K562 (cell line): ENCODE measurements around the gene ACAD10. TPM values are rescaled to one million over a fixed set of nuclear protein-coding genes. Genes with fewer than 3 reads are reported as not detected.

ENCODE experiments used
- ATAC-seq: fragments of 200-7000 bp; cut with Tn5 transposase; 3 replicates; pipeline ENCODE4 v1.9.1; 2020; ENCODE audit warnings: moderate library complexity
- BruUV-seq: library from RNA; stranded (reverse); fragments of 400-500 nt; replicated peaks from 2 replicates; lab custom pipeline; 2021; lab: Mats Ljungman, UMichigan
- CTCF ChIA-PET: fragments of 300-600 bp; formaldehyde crosslinking; extraction: SDS; loops from one replicate; lab custom pipeline; 2021; ENCODE audit warnings: low intra/inter-chr PET ratio; lab: Yijun Ruan, JAX
- POLR2A ChIA-PET: fragments of 300-600, 350-650 bp; sonication (Branson Sonifier 250); formaldehyde crosslinking; extraction: SDS; loops from one replicate; lab custom pipeline; 2021; ENCODE audit warnings: antibody characterized with exemption, inconsistent platforms; lab: Yijun Ruan, JAX
- DNase-seq, 4 experiments: peaks; one replicate each; pipeline versions ENCODE4 v3.0.0 to v3.0.0-alpha.2; 2011 to 2018; ENCODE audit warnings: low spot score in 3 of 4, mixed read lengths in 3 of 4; ENCODE audit errors: extremely low read depth in 1 of 4
- FAIRE-seq: peaks from 2 replicates; lab custom pipeline; 2011; peaks lifted over from hg19 to GRCh38; lab: Jason Lieb, UNC
- H2AFZ ChIP-seq: 2 replicates; pipeline ENCODE4 v1.6.0; 2011; ENCODE audit warnings: low read depth, low read length, control low read depth, inconsistent platforms
- H3K27ac ChIP-seq: fragments of 200-600 bp; 3 replicates; pipeline ENCODE4 v1.8.0; 2011; ENCODE audit warnings: low read depth, mild to moderate bottlenecking, control low read depth, inconsistent platforms, low read length, moderate library complexity, mixed read lengths; ENCODE audit errors: extremely low read depth
- H3K27me3 ChIP-seq, 2 experiments: fragments of 300-600 bp in 1 of 2; 2 replicates in 1 of 2; 3 replicates in 1 of 2; pipeline versions ENCODE4 v1.6.0 to v1.8.0; 2011; ENCODE audit warnings: inconsistent platforms in 2 of 2, low read length in 2 of 2, mild to moderate bottlenecking in 1 of 2, mixed read lengths in 1 of 2, moderate library complexity in 1 of 2; ENCODE audit not compliant: control insufficient read depth in 2 of 2, insufficient read depth in 2 of 2
- H3K36me3 ChIP-seq: fragments of 300-600 bp; 3 replicates; pipeline ENCODE4 v1.8.0; 2011; ENCODE audit warnings: mild to moderate bottlenecking, low read length, inconsistent platforms; ENCODE audit not compliant: control insufficient read depth, insufficient read depth
- H3K4me1 ChIP-seq, 2 experiments: fragments of 200-600 bp in 1 of 2; replicated peaks in 1 of 2; 2 replicates in 1 of 2; 3 replicates in 1 of 2; pipeline versions ENCODE4 v1.5.1 to v1.8.0; 2011; ENCODE audit warnings: inconsistent platforms in 2 of 2, low read length in 2 of 2, mild to moderate bottlenecking in 1 of 2, mixed read lengths in 1 of 2, moderate library complexity in 1 of 2; ENCODE audit not compliant: control insufficient read depth in 2 of 2, insufficient read depth in 2 of 2
- H3K4me2 ChIP-seq: 2 replicates; pipeline ENCODE4 v1.6.1; 2011; ENCODE audit warnings: low read length, control low read depth, inconsistent platforms, mixed read lengths; ENCODE audit not compliant: insufficient read depth
- H3K4me3 ChIP-seq: fragments of 200-600 bp; sonication (generic), shearing (Covaris generic); 2 replicates; pipeline ENCODE4 v1.5.1; 2016; ENCODE audit warnings: control low read depth, inconsistent platforms
- H3K79me2 ChIP-seq: fragments of 200-600 bp; 3 replicates; pipeline ENCODE4 v1.8.0; 2011; ENCODE audit warnings: low read length, inconsistent platforms; ENCODE audit not compliant: control insufficient read depth, insufficient read depth
- H3K9ac ChIP-seq, 2 experiments: 2 replicates each; pipeline versions ENCODE4 v1.6.0 to v1.6.1; 2011; ENCODE audit warnings: low read depth in 2 of 2, low read length in 2 of 2, control low read depth in 1 of 2, inconsistent platforms in 1 of 2, mild to moderate bottlenecking in 1 of 2, mixed read lengths in 1 of 2; ENCODE audit not compliant: insufficient read depth in 1 of 2
- H3K9me1 ChIP-seq: one replicate; pipeline ENCODE4 v1.6.0; 2011; ENCODE audit warnings: inconsistent platforms, mild to moderate bottlenecking, low read length, moderate library complexity; ENCODE audit not compliant: control insufficient read depth, insufficient read depth
- H3K9me3 ChIP-seq: replicated peaks from 2 replicates; pipeline ENCODE4 v1.5.1; 2011; ENCODE audit warnings: low read depth, low read length, inconsistent platforms; ENCODE audit not compliant: control insufficient read depth, insufficient read depth
- H4K20me1 ChIP-seq: replicated peaks from 2 replicates; pipeline ENCODE4 v1.6.1; 2011; ENCODE audit warnings: low read length, inconsistent platforms, mixed read lengths; ENCODE audit not compliant: control insufficient read depth, insufficient read depth
- ADNP ChIP-seq: fragments of 200-800 bp; sonication (Bioruptor generic); IDR thresholded peaks from 2 replicates; pipeline ENCODE4 v1.6.1; 2016; ENCODE audit warnings: missing genetic modification characterization, missing compliant biosample characterization
- BDP1 ChIP-seq: IDR thresholded peaks from 3 replicates; pipeline ENCODE4 v1.6.1; 2011; ENCODE audit not compliant: insufficient read length, insufficient read depth
- BRD4 ChIP-seq: fragments of 200-600 bp; sonication (generic); IDR thresholded peaks from 2 replicates; pipeline ENCODE4 v1.6.1; 2017; ENCODE audit warnings: inconsistent platforms
- CBX1 ChIP-seq: sonication (generic); IDR thresholded peaks from 2 replicates; pipeline ENCODE4 v1.6.1; 2016; ENCODE audit warnings: antibody characterized with exemption, low read depth, mild to moderate bottlenecking
- CC2D1A ChIP-seq: fragments of 450-650 bp; IDR thresholded peaks from 2 replicates; pipeline ENCODE4 v1.6.1; 2017; ENCODE audit warnings: mild to moderate bottlenecking
- ETV5 ChIP-seq: sonication (generic); formaldehyde crosslinking; IDR thresholded peaks from 2 replicates; pipeline ENCODE4 v1.4.0; 2020; ENCODE audit warnings: low read depth, mild to moderate bottlenecking, missing genetic modification reagents
- IFI16 ChIP-seq: fragments of 250-450 bp; sonication (Bioruptor Pico); IDR thresholded peaks from 2 replicates; pipeline ENCODE4 v2.1.2; 2022; ENCODE audit warnings: mild to moderate bottlenecking, inconsistent platforms
- MTF1 ChIP-seq: fragments of 250-450 bp; sonication (Bioruptor Pico); IDR thresholded peaks from 2 replicates; pipeline ENCODE4 v1.9.0; 2021; ENCODE audit warnings: moderate library complexity, mild to moderate bottlenecking, inconsistent platforms, borderline replicate concordance
- NUFIP1 ChIP-seq: fragments of 450-650 bp; IDR thresholded peaks from 2 replicates; pipeline ENCODE4 v1.6.1; 2018; ENCODE audit not compliant: partially characterized antibody
- PTTG1 ChIP-seq: fragments of 450-650 bp; IDR thresholded peaks from 2 replicates; pipeline ENCODE4 v1.6.1; 2016; ENCODE audit warnings: low read depth, mild to moderate bottlenecking, missing genetic modification characterization, missing compliant biosample characterization
- SREBF1 ChIP-seq: fragments of 150-350 bp; IDR thresholded peaks from 2 replicates; pipeline ENCODE4 v1.6.1; 2014; ENCODE audit warnings: antibody characterized with exemption, low read depth, low read length, borderline replicate concordance
- TCF7 ChIP-seq: sonication (generic); IDR thresholded peaks from 2 replicates; pipeline ENCODE4 v1.6.1; 2016; ENCODE audit warnings: antibody characterized with exemption, borderline replicate concordance
- THRAP3 ChIP-seq: fragments of 450-650 bp; IDR thresholded peaks from 2 replicates; pipeline ENCODE4 v1.6.1; 2016; ENCODE audit warnings: mild to moderate bottlenecking, inconsistent platforms, borderline replicate concordance
- ZMIZ1 ChIP-seq, 2 experiments: fragments of 150-350 bp in 1 of 2; IDR thresholded peaks; 2 replicates each; pipeline ENCODE4 v1.6.1; 2012 to 2016; ENCODE audit warnings: low read depth in 2 of 2, low read length in 2 of 2, mild to moderate bottlenecking in 1 of 2, moderate library complexity in 1 of 2
- ZNF408 ChIP-seq: fragments of 250-450 bp; sonication (Bioruptor Pico); IDR thresholded peaks from 2 replicates; pipeline ENCODE4 v1.4.0; 2020; ENCODE audit warnings: low read depth, mild to moderate bottlenecking, moderate library complexity
- ZNF695 ChIP-seq: fragments of 450-650 bp; formaldehyde crosslinking; IDR thresholded peaks from 2 replicates; pipeline ENCODE4 v1.4.0; 2020; ENCODE audit warnings: mild to moderate bottlenecking, moderate library complexity
- ZNF76 ChIP-seq: fragments of 250-450 bp; sonication (Bioruptor Pico); IDR thresholded peaks from 2 replicates; pipeline ENCODE4 v1.4.0; 2020; ENCODE audit warnings: mild to moderate bottlenecking, moderate library complexity, borderline replicate concordance
- WGBS: fragments of 100-300 bp; shearing (Covaris generic); methylation state at CpG from one replicate; pipeline ENCODE4 v1.1.6; 2016; ENCODE audit warnings: low coverage, mixed read lengths; ENCODE audit not compliant: insufficient coverage; ENCODE audit errors: missing lambda C conversion rate; 5-methylcytosine and 5-hydroxymethylcytosine counted together
- in situ Hi-C: fragments of 300-500 bp; cut with MboI; formaldehyde crosslinking; loops from 4 replicates; pipeline ENCODE4 v1.15.0; 2018; ENCODE audit warnings: inconsistent platforms, mixed read lengths
- intact Hi-C: fragments of 100-400 bp; cut with micrococcal nuclease; formaldehyde crosslinking; loops from 2 replicates; pipeline ENCODE4 v1.14.2; 2022
- polyA plus RNA-seq, 8 experiments: library from polyadenylated mRNA; depleted of rRNA in 4 of 8; stranded (reverse) in 5 of 8; unstranded in 3 of 8; fragments of >200 nt; fragmentation: Nextera tagmentation in 2 of 8; fragmentation: Illumina TruSeq in 1 of 8; extraction: Ambion mirVana in 2 of 8; extraction: Trizol in 1 of 8; gene quantifications; 2 replicates each; pipeline versions ENCODE4 v1.2.1 to v1.2.3, GENCODE V29; 2011 to 2014; ENCODE audit warnings: inconsistent platforms in 1 of 8, missing spikeins in 1 of 8
- total RNA-seq, 7 experiments: library from RNA; depleted of rRNA in 6 of 7; stranded (reverse); fragments of >200 nt in 6 of 7; fragmentation: Illumina TruSeq in 2 of 7; extraction: Trizol in 2 of 7; gene quantifications; 2 replicates each; pipeline versions ENCODE4 v1.2.1 to v1.2.3, GENCODE V29; 2011 to 2021; ENCODE audit warnings: low replicate concordance in 1 of 7

Gene ACAD10
- total and polyA plus RNA-seq, 9 of the 15 experiments (the other 6 are each of a cell fraction or from before 2014, with no cell fraction given), result 2.3 to 19.2 (median 12.0) TPM

DNA sequence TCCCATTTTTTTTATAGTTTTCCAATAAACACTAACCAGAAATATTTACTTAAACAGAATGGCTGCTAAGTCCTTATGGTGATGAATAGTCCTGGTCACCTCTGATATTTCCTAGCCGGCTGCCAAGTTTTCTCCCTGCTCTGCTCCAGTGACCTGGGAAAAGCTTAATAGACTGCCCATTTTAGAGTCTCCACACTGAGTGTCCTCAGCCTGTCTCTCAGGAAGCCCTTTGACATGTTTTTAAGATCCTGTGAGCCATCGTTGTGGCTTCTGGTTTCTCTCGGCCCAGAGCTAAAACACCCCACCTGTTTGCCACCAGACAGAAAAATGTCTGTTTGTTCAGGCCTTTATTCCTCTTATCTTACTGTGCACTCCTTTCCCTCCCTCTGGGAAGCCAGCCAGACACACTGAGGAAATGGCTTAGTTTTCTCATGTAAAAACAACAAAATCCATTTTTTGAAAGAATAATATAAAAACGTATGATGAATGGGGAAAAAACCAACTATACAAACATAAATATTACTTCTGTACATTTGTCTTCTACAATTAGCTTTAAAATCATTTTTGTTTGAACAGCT, 55.5 kb downstream of the ACAD10 start:
- intact Hi-C loops (loop anchor here (2.0 kb wide), 1 partner anchor 55 kb away; the partner anchor contains the start of gene ACAD10), in situ Hi-C loops (loop anchor here (5.0 kb wide), 1 partner anchor 54 kb away; the partner anchor contains the start of genes ACAD10 and BRAP)
- Histone ChIP-seq H3K27ac (peak overlapping the region; percentile 81), H3K36me3 (peaks cover 22% of the 10 kb centered on the region; the same call in 2 of the 3 replicates), H3K79me2 (no peaks in the 10 kb centered on the region), H3K9me3 (no peaks in the 10 kb centered on the region), H3K4me1 (peaks cover 12 to 33% of the 10 kb centered on the region in 2 experiments; a peak in 4 of 5 replicates), H3K27me3 (no peaks in the 10 kb centered on the region), H3K9ac (peak overlapping the region; percentile 58 to 67; a peak in 3 of 4 replicates), H2AFZ (peak overlapping the region; percentile 80), H3K9me1 (peaks cover 3% of the 10 kb centered on the region), H4K20me1 (no peaks in the 10 kb centered on the region), H3K4me3 (peak overlapping the region; percentile 10; the same call in 1 of the 2 replicates), H3K4me2 (peak overlapping the region; percentile 59)
- DNase-seq, result peak; percentile 62 to 90 (median 75)
- FAIRE-seq, result peak; percentile 98
- ChIA-PET CTCF (no interaction called here), POLR2A (interaction anchor here (0.5 to 1.4 kb wide), 8 partner anchors 13 to 56 kb away, joined by 3 to 4 read pairs (median 3); partner anchors contain the start of genes ACAD10 and BRAP)
- ATAC-seq, result peak; percentile 91
- 3% methylated on average over 4 of the region's 4 CpGs for whole genome bisulfite sequencing
- no TSS peak for BruUV-seq
- no peak for TF ChIP-seq ZNF408 (CRISPR knock-in tag)
- TF ChIP-seq PTTG1, result no peak
- TF ChIP-seq IFI16 (CRISPR knock-in tag), result no peak
- TF ChIP-seq ADNP (tag), result no peak
- no peak for TF ChIP-seq NUFIP1
- TF ChIP-seq ZNF695, result no peak
- TF ChIP-seq ZNF76 (CRISPR knock-in tag), result no peak
- no peak for TF ChIP-seq SREBF1
- no peak for TF ChIP-seq MTF1
- no peak for TF ChIP-seq BDP1
- TF ChIP-seq THRAP3, result no peak
- TF ChIP-seq CBX1, result no peak
- no peak for TF ChIP-seq BRD4
- TF ChIP-seq TCF7, result no peak
- peak in 1 of 2 experiments; percentile 64; a peak in 2 of 4 replicates for TF ChIP-seq ZMIZ1 (IDR thresholded peaks at IDR 0.05; ENCODE audit: low read depth in 2 of 2, low read length in 2 of 2)
- 0 out of 2 replicates have a peak, but pooled peaks have one; percentile 39 for TF ChIP-seq ETV5 (CRISPR knock-in tag)
- no peak for TF ChIP-seq CC2D1A
